Endothelial cell of umbilical vein (primary cell): ENCODE data around the gene EFHD2. TPM values are rescaled to one million over a fixed set of nuclear protein-coding genes. Genes with fewer than 3 reads are reported as not detected.

Source experiments
- BruUV-seq: library from RNA; stranded (reverse); fragments of 400-500 nt; replicated peaks from 2 replicates; lab custom pipeline; 2021; lab: Mats Ljungman, UMichigan
- CTCF ChIA-PET: fragments of 300-600, 350-600 bp; sonication (Branson Sonifier 250); formaldehyde crosslinking; loops from one replicate; lab custom pipeline; 2021; ENCODE audit warnings: antibody characterized with exemption, inconsistent platforms; lab: Charles Lee
- POLR2A ChIA-PET: fragments of 300-600, 350-600 bp; sonication (Branson Sonifier 250); formaldehyde crosslinking; loops from one replicate; lab custom pipeline; 2021; ENCODE audit warnings: antibody characterized with exemption, inconsistent platforms; lab: Charles Lee
- DNase-seq: peaks from one replicate; pipeline ENCODE4 v3.0.0-alpha.2; 2011; ENCODE audit warnings: low read depth, low spot score
- FAIRE-seq: peaks from 2 replicates; lab custom pipeline; 2011; peaks lifted over from hg19 to GRCh38; lab: Jason Lieb, UNC
- H2AFZ ChIP-seq: 2 replicates; pipeline ENCODE4 v1.6.0; 2012; ENCODE audit warnings: low read depth, low read length, control low read depth, inconsistent platforms
- H3K27ac ChIP-seq: 2 replicates; pipeline ENCODE4 v1.5.1; 2011; ENCODE audit warnings: low read depth, mild to moderate bottlenecking, control low read depth, low read length, moderate library complexity; ENCODE audit not compliant: insufficient read depth
- H3K27me3 ChIP-seq, 2 experiments: 2 replicates each; pipeline versions ENCODE4 v1.6.0 to v1.6.1; 2011; ENCODE audit warnings: low read length in 2 of 2, mixed read lengths in 1 of 2; ENCODE audit not compliant: control insufficient read depth in 2 of 2, insufficient read depth in 2 of 2
- H3K36me3 ChIP-seq, 2 experiments: 2 replicates in 1 of 2; 3 replicates in 1 of 2; pipeline ENCODE4 v1.5.1; 2011; ENCODE audit warnings: low read length in 2 of 2, mild to moderate bottlenecking in 1 of 2, moderate library complexity in 1 of 2; ENCODE audit not compliant: control insufficient read depth in 2 of 2, insufficient read depth in 2 of 2; ENCODE audit errors: extremely low read depth in 1 of 2
- H3K4me1 ChIP-seq: 3 replicates; pipeline ENCODE4 v1.5.1; 2011; ENCODE audit warnings: mild to moderate bottlenecking, low read length; ENCODE audit not compliant: control insufficient read depth, insufficient read depth; ENCODE audit errors: extremely low read depth
- H3K4me2 ChIP-seq: 2 replicates; pipeline ENCODE4 v1.6.1; 2011; ENCODE audit warnings: low read length, control low read depth, mixed read lengths; ENCODE audit not compliant: insufficient read depth
- H3K4me3 ChIP-seq, 3 experiments: fragments of 200-600 bp in 1 of 3; sonication (generic), shearing (Covaris generic) in 1 of 3; replicated peaks in 1 of 3; 2 replicates each; pipeline ENCODE4 v1.5.1; 2011 to 2016; ENCODE audit warnings: control low read depth in 3 of 3, low read length in 3 of 3, mild to moderate bottlenecking in 2 of 3, inconsistent platforms in 1 of 3, low read depth in 1 of 3, moderate library complexity in 1 of 3; ENCODE audit not compliant: insufficient read depth in 1 of 3
- H3K79me2 ChIP-seq: 2 replicates; pipeline ENCODE4 v1.6.0; 2012; ENCODE audit warnings: low read length, inconsistent platforms; ENCODE audit not compliant: control insufficient read depth, insufficient read depth
- H3K9ac ChIP-seq: replicated peaks from 2 replicates; pipeline ENCODE3; 2011; ENCODE audit warnings: low read length, control low read depth; ENCODE audit not compliant: insufficient read depth; ENCODE audit errors: extremely low read depth
- H3K9me1 ChIP-seq: replicated peaks from 3 replicates; pipeline ENCODE4 v1.6.0; 2011; ENCODE audit warnings: mild to moderate bottlenecking, low read length; ENCODE audit not compliant: control insufficient read depth, insufficient read depth; ENCODE audit errors: extremely low read depth
- H3K9me3 ChIP-seq: replicated peaks from 2 replicates; pipeline ENCODE4 v1.5.1; 2012; ENCODE audit warnings: low read length, inconsistent platforms; ENCODE audit not compliant: control insufficient read depth, insufficient read depth
- H4K20me1 ChIP-seq: replicated peaks from 2 replicates; pipeline ENCODE3; 2011; ENCODE audit warnings: mild to moderate bottlenecking, low read length; ENCODE audit not compliant: control insufficient read depth, insufficient read depth; ENCODE audit errors: extremely low read depth
- FOS ChIP-seq: IDR thresholded peaks from 2 replicates; pipeline ENCODE4 v1.6.1; 2011; ENCODE audit warnings: mild to moderate bottlenecking, low read length, moderate library complexity, borderline replicate concordance; ENCODE audit not compliant: insufficient read depth
- JUN ChIP-seq: IDR thresholded peaks from 2 replicates; pipeline ENCODE4 v1.6.1; 2011; ENCODE audit warnings: borderline replicate concordance, low read depth; ENCODE audit not compliant: insufficient read length, insufficient read depth
- POLR2A ChIP-seq: IDR thresholded peaks from 2 replicates; pipeline ENCODE4 v1.6.1; 2012; ENCODE audit warnings: low read depth, mild to moderate bottlenecking, control low read depth, low read length
- POLR2AphosphoS5 ChIP-seq: IDR thresholded peaks from 2 replicates; pipeline ENCODE4 v1.6.1; 2012; ENCODE audit warnings: low read depth, mild to moderate bottlenecking, control low read depth, low read length, moderate library complexity; ENCODE audit not compliant: insufficient read depth
- dilution Hi-C: fragments of 300-500 bp; cut with MboI; formaldehyde crosslinking; loops from one replicate; pipeline ENCODE4 v1.15.0; 2019; ENCODE audit warnings: low sequenced_read_pairs; ENCODE audit not compliant: extremely low pct_ligation_motif_present
- intact Hi-C: fragments of 100-400 bp; cut with micrococcal nuclease; formaldehyde crosslinking; loops from one replicate; pipeline ENCODE4 v1.10.0; 2022
- polyA plus RNA-seq, 4 experiments: library from polyadenylated mRNA; depleted of rRNA in 3 of 4; stranded (reverse) in 3 of 4; unstranded in 1 of 4; fragments of >200 nt; gene quantifications; 2 replicates each; pipeline versions ENCODE4 v1.2.1 to v1.2.3, GENCODE V29; 2011 to 2012; ENCODE audit warnings: missing spikeins in 1 of 4
- total RNA-seq: library from RNA; stranded (reverse); gene quantifications from 2 replicates; pipeline ENCODE4 v1.2.3, GENCODE V29; 2021
- TF ChIP-seq, protein P1 (sequence below), 2 donors: IDR thresholded peaks; 1 replicate in 1 of 2; 2 replicates in 1 of 2; pipeline ENCODE4 v1.5.1; 2011; ENCODE audit warnings: low read length in 2 of 2, mild to moderate bottlenecking in 2 of 2, moderate library complexity in 2 of 2, control low read depth in 1 of 2, inconsistent platforms in 1 of 2, low read depth in 1 of 2; ENCODE audit not compliant: insufficient read depth in 1 of 2; ENCODE audit errors: extremely low read depth in 1 of 2
- TF ChIP-seq, protein P2 (sequence below): IDR thresholded peaks from 2 replicates; pipeline ENCODE4 v1.6.1; 2011; ENCODE audit not compliant: insufficient read depth, insufficient read length

Gene EFHD2
- total and polyA plus RNA-seq, 2 donors (not counting 3 experiments of a cell fraction or from before 2014, with no cell fraction given) = 50.2 to 73.5 TPM

DNA sequence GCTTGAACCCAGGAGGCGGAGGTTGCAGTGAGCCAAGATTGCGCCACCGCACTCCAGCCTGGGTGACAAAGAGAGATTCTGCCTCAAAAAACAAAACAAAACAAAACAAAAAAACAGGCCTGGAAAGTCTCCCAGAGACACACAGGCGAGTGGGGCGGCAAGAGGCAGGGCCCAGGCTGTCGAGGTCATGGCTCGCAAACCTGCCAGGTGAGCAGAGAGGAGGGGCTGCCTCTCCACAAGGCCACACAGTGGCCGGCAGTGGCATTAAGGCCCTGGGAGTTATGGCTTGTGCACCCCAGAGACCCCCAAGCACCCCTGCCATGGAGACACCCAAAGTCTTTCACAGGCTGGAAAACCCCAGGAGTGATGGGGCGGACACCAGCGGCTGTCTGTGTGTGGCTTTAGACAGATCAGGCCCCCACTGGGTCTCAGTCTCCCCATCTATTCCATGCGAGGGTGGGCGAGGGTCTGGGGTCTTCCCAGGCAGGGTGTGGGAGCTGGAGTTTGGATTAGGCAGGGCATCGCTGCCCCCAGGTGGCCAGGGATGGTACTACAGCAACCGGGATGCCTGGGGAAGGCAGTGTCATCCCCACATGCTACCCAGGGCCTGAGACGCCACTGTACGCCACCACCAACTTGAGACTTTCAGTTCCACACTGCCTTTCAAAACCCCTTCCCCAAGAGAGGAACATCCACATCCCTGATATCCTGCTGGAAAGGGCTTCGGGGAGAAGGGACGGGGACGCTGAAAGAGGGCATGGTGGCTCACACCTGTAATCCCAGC is 21.3 kb downstream of the EFHD2 start:
- Histone ChIP-seq H3K9me3 (no peaks in the 10 kb centered on the region), H3K27ac (no peak overlapping the region), H3K36me3 (peaks cover 9 to 17% of the 10 kb centered on the region in 2 experiments), H3K4me3 (no peak overlapping the region), H3K4me1 (no peaks in the 10 kb centered on the region), H2AFZ (no peak overlapping the region), H3K27me3 (no peaks in the 10 kb centered on the region), H4K20me1 (no peaks in the 10 kb centered on the region), H3K79me2 (no peaks in the 10 kb centered on the region), H3K9ac (no peak overlapping the region), H3K4me2 (no peak overlapping the region), H3K9me1 (no peaks in the 10 kb centered on the region)
- intact Hi-C loops (loop anchor here (1.0 to 5.0 kb wide), 6 partner anchors 70 to 304 kb away; no protein-coding TSS in a partner anchor), dilution Hi-C loops (no loop called here)
- FAIRE-seq = peak; percentile 76
- ChIA-PET CTCF (interaction anchor here (0.8 to 13.1 kb wide), 23 partner anchors 9 to 302 kb away, joined by 3 to 332 read pairs (median 6); partner anchors contain the start of gene EFHD2), POLR2A (interaction anchor here (1.0 kb wide), 1 partner anchor 107 kb away, joined by 3 read pairs; no protein-coding TSS in a partner anchor)
- TF ChIP-seq POLR2A (no peak), FOS (no peak), JUN (no peak), POLR2AphosphoS5 (no peak)
- TF ChIP-seq, protein P1, sequence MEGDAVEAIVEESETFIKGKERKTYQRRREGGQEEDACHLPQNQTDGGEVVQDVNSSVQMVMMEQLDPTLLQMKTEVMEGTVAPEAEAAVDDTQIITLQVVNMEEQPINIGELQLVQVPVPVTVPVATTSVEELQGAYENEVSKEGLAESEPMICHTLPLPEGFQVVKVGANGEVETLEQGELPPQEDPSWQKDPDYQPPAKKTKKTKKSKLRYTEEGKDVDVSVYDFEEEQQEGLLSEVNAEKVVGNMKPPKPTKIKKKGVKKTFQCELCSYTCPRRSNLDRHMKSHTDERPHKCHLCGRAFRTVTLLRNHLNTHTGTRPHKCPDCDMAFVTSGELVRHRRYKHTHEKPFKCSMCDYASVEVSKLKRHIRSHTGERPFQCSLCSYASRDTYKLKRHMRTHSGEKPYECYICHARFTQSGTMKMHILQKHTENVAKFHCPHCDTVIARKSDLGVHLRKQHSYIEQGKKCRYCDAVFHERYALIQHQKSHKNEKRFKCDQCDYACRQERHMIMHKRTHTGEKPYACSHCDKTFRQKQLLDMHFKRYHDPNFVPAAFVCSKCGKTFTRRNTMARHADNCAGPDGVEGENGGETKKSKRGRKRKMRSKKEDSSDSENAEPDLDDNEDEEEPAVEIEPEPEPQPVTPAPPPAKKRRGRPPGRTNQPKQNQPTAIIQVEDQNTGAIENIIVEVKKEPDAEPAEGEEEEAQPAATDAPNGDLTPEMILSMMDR (IDR thresholded peaks at IDR 0.05; ENCODE audit: extremely low read depth in 1 of 2, insufficient read depth in 1 of 2, low read depth in 1 of 2, low read length in 2 of 2) = peak; percentile 86 to 90
- TF ChIP-seq, protein P2, sequence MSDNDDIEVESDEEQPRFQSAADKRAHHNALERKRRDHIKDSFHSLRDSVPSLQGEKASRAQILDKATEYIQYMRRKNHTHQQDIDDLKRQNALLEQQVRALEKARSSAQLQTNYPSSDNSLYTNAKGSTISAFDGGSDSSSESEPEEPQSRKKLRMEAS = no peak
- peak; percentile 47 for DNase-seq
- no TSS peak for BruUV-seq
